Testis (tissue), 3 donors: ENCODE results near the gene APOE. TPM values are rescaled to one million over a fixed set of nuclear protein-coding genes. Genes with fewer than 3 reads are reported as not detected.

Experiments
- DNase-seq: peaks from one replicate; pipeline ENCODE4 v3.0.0-alpha.2; 2019
- H3K27ac ChIP-seq, 2 donors: fragments of 200-600 bp; sonication (generic); one replicate each; pipeline ENCODE4 v1.5.1; 2019
- H3K27me3 ChIP-seq: fragments of 200-600 bp; sonication (generic); one replicate; pipeline ENCODE4 v1.5.1; 2019
- H3K36me3 ChIP-seq: fragments of 200-600 bp; sonication (generic); one replicate; pipeline ENCODE4 v1.5.1; 2017; ENCODE audit warnings: low read depth; ENCODE audit errors: missing control alignments
- H3K4me1 ChIP-seq: fragments of 200-600 bp; sonication (generic); one replicate; pipeline ENCODE4 v1.5.1; 2019
- H3K4me3 ChIP-seq, 2 donors: fragments of 200-600 bp; sonication (generic); one replicate each; pipeline ENCODE4 v1.5.1; 2017 to 2019
- H3K9me3 ChIP-seq: fragments of 200-600 bp; sonication (generic); one replicate; pipeline ENCODE4 v1.5.1; 2017
- CTCF ChIP-seq, 3 experiments: fragments of 450-650 bp in 2 of 3; fragments of 200-600 bp in 1 of 3; sonication (generic) in 1 of 3; IDR thresholded peaks; one replicate each; pipeline ENCODE4 v1.5.1; 2016 to 2019; ENCODE audit warnings: antibody characterized with exemption in 3 of 3, mild to moderate bottlenecking in 2 of 3, moderate library complexity in 1 of 3
- POLR2A ChIP-seq: fragments of 450-650 bp; IDR thresholded peaks from one replicate; pipeline ENCODE4 v1.6.1; 2017; ENCODE audit warnings: antibody characterized with exemption, mild to moderate bottlenecking, moderate library complexity
- WGBS, 2 donors: methylation state at CpG; one replicate each; pipeline ENCODE4 v1.1.5; 2018; 5-methylcytosine and 5-hydroxymethylcytosine counted together
- intact Hi-C: fragments of 100-400 bp; cut with DNase I; formaldehyde crosslinking; loops from one replicate; pipeline ENCODE4 v1.15.1; 2023; ENCODE audit warnings: low total_unique reads
- polyA plus RNA-seq: library from polyadenylated mRNA; stranded (reverse); fragments of 350-450 nt; fragmentation: Illumina TruSeq; extraction: RNeasy Lipid Tissue Mini Kit (QIAGEN cat#74804); gene quantifications from one replicate; pipeline ENCODE4 v1.2.3, GENCODE V29; 2014; ENCODE audit warnings: low read depth, low replicate concordance; ENCODE audit not compliant: insufficient read depth
- total RNA-seq, 2 donors: library from RNA; depleted of rRNA; stranded (reverse); fragments of >200 nt; gene quantifications; one replicate each; pipeline ENCODE4 v1.2.3, GENCODE V29; 2016

The APOE gene
- total and polyA plus RNA-seq, 3 donors from 2014 or later: 185 to 494 (median 215) TPM

- intact Hi-C loops: loop anchor here (5.0 kb wide), 1 partner anchor 52 kb away; no protein-coding TSS in a partner anchor
- Histone ChIP-seq H3K27ac (no peak overlapping the region), H3K4me1 (peaks cover 20% of the 10 kb centered on the region), H3K27me3 (no peaks in the 10 kb centered on the region), H3K36me3 (no peaks in the 10 kb centered on the region), H3K9me3 (no peaks in the 10 kb centered on the region), H3K4me3 (no peak overlapping the region)
- no peak for DNase-seq
- WGBS, 2 donors: 94 to 95% methylated on average over 9 to 19 of the region's 19 CpGs
- no peak for TF ChIP-seq CTCF (IDR thresholded peaks at IDR 0.05)
Measured at GRCh38 chr19:44900328-44901244, 5.0 kb upstream of the APOE start.

- no peaks in the 10 kb centered on the region for H3K36me3 ChIP-seq
- 65 to 79% methylated on average over 13 to 15 of the region's 15 CpGs for WGBS, 2 donors
- H3K27ac ChIP-seq: no peak overlapping the region
- DNase-seq: no peak
- H3K4me3 ChIP-seq: no peak overlapping the region
- TF ChIP-seq POLR2A (no peak), CTCF (IDR thresholded peaks at IDR 0.05) (no peak)
- H3K4me1 ChIP-seq: peaks cover 22% of the 10 kb centered on the region
- intact Hi-C loops: loop anchor here (5.0 kb wide), 1 partner anchor 49 kb away; no protein-coding TSS in a partner anchor
- H3K9me3 ChIP-seq: no peaks in the 10 kb centered on the region
- H3K27me3 ChIP-seq: no peaks in the 10 kb centered on the region
Measured at GRCh38 chr19:44903216-44903601, 2.4 kb upstream of the APOE start.

GRCh38 chr19:44903602-44904425 lies 1.8 kb upstream of the APOE start:
- no peak for TF ChIP-seq POLR2A
- peak; percentile 98 to 99 (median 99) for TF ChIP-seq CTCF (IDR thresholded peaks at IDR 0.05)
- intact Hi-C loops: loop anchor here (5.0 kb wide), 1 partner anchor 48 kb away; no protein-coding TSS in a partner anchor
- Histone ChIP-seq H3K36me3 (no peaks in the 10 kb centered on the region), H3K27me3 (no peaks in the 10 kb centered on the region), H3K9me3 (no peaks in the 10 kb centered on the region), H3K4me1 (peaks cover 22% of the 10 kb centered on the region), H3K27ac (peak overlapping the region in 1 of 2 donors; percentile 41), H3K4me3 (no peak overlapping the region)
- DNase-seq: peak; percentile 86
- 11 to 16% methylated on average over 20 to 24 of the region's 24 CpGs for WGBS, 2 donors

- intact Hi-C loops: loop anchor here (5.0 kb wide), 1 partner anchor 48 kb away; no protein-coding TSS in a partner anchor
- 47 to 48% methylated on average over 12 of the region's 12 CpGs for WGBS, 2 donors
- Histone ChIP-seq H3K27ac (peak overlapping the region in 1 of 2 donors; percentile 41), H3K4me3 (no peak overlapping the region), H3K27me3 (no peaks in the 10 kb centered on the region), H3K9me3 (no peaks in the 10 kb centered on the region), H3K36me3 (no peaks in the 10 kb centered on the region), H3K4me1 (peaks cover 22% of the 10 kb centered on the region)
- no peak for DNase-seq
- no peak for TF ChIP-seq CTCF (IDR thresholded peaks at IDR 0.05)
- TF ChIP-seq POLR2A: no peak
Measured at GRCh38 chr19:44904426-44904994, 1.1 kb upstream of the APOE start.
